DMS153 treated with DMSO at 0.1 percent for 48 hours (cell line): ENCODE results near the gene BCL2L13.
A peak's percentile ranks its signal among the peaks of the same experiment; 100 is the strongest.
"Not testable (repeated sequence)": the region's sequence is repeated elsewhere in the genome, so short reads cannot be mapped to it uniquely, and the experiment has no call there.

Source experiments
- DNase-seq: peaks from one replicate; lab custom pipeline; 2025; ENCODE audit not compliant: unreplicated experiment; lab: John Stamatoyannopoulos, UW

BCL2L13 gene

DNA sequence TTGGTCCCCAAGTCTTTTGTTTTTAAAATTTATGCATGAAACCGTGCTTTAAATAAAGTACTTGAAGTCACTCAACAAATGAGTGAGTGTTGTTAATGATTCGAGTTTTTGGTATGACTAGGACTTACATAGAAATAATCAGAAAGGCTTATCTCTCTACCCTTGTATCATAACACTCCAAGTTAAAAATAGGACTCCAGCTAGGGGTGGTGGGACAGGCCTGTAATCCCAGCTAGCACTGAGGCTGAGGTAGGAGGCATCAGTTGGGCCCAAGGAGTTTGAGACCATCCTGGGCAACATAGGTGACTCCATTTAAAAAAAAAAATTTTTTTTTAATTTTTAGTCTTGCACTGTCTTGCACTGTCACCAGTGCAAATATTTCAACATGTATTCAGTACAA lies 55.6 kb downstream of the BCL2L13 start:
- no peak for DNase-seq

DNA sequence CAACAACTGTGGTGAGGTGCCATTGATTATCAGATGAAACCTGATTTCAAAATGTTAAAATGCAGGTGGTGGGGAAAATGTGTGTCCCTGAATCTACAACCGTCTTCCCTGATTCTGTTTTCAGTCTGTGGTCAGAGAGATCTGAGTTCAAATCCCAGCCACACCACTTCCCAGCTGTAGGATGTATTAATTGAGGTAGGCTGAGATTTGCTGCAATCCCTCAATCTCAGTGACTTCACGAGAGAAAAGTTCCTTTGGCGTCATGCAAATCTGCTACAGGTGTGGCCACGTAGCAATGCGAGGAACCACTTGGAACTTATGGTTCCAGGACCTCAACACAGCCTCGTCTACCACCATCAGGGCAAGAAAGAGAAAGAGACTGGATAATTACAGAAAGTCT lies 56.2 kb downstream of the BCL2L13 start:
- no peak for DNase-seq

DNA sequence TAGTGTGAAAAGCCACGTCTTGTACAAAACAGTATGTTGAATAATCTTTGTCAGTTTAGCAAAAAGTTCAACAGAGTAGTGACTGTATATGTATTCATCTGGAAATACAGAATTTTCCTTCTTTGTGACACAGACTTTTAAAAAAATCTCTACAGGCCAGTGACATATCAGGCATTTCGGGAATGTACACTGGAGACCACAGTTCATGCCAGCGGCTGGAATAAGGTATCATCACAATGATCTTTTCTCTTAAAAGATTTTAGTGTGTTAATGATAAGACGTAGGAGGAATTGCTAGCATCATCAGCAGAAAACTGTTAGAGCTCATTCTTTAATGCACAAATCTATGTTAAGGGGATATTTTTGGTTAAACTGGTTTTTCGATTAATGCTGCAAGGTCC lies 57.4 kb downstream of the BCL2L13 start:
- no peak for DNase-seq

- not testable (repeated sequence) for DNase-seq
These were observed 58.6 kb downstream of the BCL2L13 start for GRCh38 chr22:17697196-17697595.

- not testable (repeated sequence) for DNase-seq
These were observed 59.7 kb downstream of the BCL2L13 start for GRCh38 chr22:17698276-17698675.

GRCh38 chr22:17698948-17699347 lies 60.4 kb downstream of the BCL2L13 start:
- DNase-seq, result no peak

- no peak for DNase-seq
These were observed 61.3 kb downstream of the BCL2L13 start for GRCh38 chr22:17699696-17700340.

DNA sequence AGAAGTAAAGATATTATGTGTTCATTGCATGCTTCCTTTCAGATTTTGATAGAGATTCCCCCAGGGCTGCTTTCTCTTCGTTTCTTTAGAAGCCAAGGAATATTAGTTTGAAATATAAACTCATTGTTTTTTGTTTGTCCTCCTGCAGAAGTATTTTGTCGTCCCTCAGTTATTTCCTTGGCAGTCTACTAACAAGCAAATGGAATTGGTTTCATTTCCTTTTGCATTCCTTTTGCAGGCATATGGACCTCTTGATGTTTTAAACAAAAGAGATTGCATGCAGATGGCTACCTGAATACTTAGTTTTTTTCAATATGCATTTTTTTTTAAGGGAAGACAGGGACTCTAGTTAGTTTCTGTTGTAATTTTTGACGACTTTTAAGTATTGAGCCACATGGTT lies 62.2 kb downstream of the BCL2L13 start:
- DNase-seq, result no peak

DNA sequence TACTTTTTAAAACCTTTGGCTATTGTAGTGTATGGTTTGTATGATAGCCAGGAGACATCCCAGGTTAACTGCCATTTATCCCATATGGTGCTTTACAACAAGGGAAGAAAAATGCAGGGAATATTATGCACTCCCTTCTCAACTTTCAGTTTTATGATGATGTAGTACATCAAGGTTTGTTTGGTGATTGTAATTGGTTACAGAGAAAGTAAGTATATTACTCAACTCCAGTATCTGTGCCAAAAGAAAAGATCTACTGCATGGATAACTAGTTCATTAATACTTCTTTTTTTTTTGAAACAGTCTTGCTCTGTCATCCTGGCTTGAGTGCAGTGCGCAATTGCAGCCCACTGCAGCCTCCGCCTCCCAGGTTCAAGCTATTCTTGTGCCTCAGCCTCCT lies 65.3 kb downstream of the BCL2L13 start:
- no peak for DNase-seq

- DNase-seq, result no peak
These were observed 67.0 kb downstream of the BCL2L13 start for GRCh38 chr22:17705546-17705945.

GRCh38 chr22:17705951-17706900 lies 67.7 kb downstream of the BCL2L13 start:
- DNase-seq, result peak; percentile 56

GRCh38 chr22:17706947-17707346 lies 68.4 kb downstream of the BCL2L13 start:
- DNase-seq, result no peak

DNA sequence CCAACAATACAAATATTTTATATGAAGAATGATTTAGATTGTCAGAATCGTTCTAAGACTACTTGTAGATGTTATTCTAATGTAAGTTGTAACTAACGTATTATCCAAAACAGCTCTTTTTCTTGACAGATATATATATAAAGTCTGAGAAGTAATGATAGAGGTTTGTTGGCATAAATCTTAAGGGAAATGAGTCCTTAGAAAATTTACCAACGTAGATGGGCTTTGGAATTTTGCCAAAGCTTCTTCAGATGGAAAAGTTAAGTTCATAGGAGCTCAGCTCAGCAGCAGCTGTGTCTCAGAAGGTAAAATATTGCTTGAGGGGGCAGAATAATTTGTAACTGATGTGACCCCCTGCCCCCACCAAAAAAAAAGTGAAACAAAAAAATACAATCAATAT lies 69.0 kb downstream of the BCL2L13 start:
- no peak for DNase-seq

GRCh38 chr22:17710023-17710422 lies 71.5 kb downstream of the BCL2L13 start:
- DNase-seq, result no peak

DNA sequence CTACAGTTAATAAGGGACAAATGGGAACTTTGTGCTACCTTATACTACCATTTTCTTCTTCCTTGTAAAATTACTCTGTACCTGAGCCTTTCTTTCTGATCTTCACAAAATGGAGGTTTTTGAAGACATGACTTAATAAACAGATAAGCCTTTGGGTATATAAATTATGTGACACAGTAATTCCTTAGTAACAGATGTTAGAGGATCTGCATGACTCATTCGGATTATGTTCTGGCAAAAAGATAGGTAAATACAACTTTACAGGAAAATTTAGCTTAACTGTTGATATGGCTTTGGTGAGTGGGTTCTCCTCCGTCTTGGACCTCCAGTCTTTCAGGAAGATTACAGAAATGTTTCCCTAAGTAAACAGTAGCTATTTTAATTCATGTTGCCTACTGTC lies 73.9 kb downstream of the BCL2L13 start:
- no peak for DNase-seq

DNA sequence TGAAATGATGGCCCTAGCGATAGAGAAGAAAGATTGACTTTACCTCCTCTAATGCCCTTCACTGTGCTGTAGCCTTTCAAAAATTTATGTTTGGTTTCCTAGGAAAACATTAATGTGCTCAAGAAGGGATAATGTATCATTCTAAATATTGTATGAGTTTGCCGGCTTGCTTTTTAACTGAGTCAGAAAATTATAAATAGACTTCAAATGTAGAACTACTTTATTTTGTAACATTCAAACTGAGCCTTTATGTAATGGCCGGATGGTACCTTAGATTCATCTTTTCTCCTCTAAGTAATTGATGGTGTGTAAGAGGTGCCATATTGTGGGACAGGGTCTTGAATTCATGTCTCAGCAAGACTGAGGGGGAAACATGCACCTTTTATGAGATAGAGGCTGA lies 78.0 kb downstream of the BCL2L13 start:
- DNase-seq, result no peak

DNA sequence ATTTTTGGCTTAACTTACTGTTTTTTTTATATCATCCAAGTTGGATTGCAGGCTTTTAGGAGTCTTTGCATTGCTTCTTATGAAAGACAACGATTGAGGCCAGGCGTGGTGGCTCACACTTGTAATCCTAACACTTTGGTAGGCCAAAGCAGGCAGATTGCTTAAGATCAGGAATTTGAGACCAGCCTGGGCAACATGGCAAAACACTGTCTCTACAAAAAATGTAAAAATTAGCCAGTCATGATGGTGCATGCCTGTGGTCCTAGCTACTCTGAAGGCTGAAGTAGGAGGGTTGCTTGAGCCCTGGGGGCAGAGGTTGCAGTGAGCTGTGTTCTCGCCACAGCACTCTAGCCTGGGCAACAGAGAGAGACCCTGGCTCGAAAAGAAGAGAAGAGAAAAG lies 79.2 kb downstream of the BCL2L13 start:
- no peak for DNase-seq

DNA sequence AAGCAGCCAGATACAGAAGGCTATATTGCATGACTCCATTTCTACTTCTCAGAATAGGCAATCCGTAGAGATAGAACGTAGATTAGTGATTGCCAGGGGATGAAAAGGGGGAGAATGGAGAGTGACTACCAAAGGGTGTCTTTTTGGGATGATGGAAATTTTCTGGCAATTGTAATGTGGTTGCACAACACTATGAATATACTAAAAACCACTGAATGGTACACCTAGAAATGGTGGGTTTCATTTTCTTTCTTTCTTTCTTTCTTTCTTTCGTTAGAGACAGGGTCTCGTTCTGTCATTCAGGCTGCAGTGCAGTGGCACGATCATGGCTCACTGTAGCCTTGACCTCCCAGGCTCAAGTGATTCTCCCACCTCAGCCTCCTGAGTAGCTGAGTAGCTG lies 81.4 kb downstream of the BCL2L13 start:
- no peak for DNase-seq

- DNase-seq, result no peak
These were observed 85.7 kb downstream of the BCL2L13 start for GRCh38 chr22:17724241-17724640.

DNA sequence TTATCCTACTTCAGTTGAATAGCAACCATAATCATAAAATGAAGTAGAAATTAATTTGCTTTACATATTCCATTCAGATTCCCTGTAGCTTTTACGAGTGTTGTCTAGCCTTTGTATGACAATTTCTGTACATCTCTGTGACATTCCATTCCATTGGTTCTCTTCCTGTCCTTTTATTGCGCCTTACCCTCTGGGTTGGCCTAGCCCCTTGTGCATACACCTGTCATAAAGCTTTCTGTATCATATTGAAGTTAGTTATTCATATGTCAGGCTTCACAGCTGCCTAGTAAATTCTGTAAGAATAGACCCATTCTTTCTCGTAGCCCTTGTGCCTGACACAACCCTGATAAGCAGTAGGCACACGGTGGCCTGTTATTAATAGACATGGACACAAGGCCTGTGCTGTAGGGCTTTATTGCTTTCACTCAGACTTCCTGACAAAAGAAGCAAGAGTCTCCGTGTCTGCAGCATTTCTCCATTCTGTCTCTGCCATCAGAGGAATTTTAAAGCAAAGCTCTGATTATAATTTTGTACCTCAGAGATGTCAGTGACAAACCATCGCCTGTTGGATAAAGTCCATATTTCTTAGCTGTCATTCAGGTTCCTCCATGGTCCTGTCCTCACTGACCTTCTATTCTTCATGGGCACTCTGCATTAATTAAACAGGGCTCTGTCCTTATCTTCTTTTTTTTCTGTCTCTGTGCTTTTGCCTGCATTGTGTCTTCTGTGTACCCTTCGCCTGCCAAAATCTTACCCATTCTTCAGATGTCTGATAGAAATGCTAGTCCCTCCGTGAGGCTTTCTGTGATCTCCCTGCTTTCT lies 86.3 kb downstream of the BCL2L13 start:
- no peak for DNase-seq

GRCh38 chr22:17725500-17725796 lies 86.9 kb downstream of the BCL2L13 start:
- DNase-seq, result no peak
